ENCODE measurements around the gene FSTL5. TPM values are rescaled to one million over a fixed set of nuclear protein-coding genes. Genes with fewer than 3 reads are reported as not detected.

Gene FSTL5
- total and polyA plus RNA-seq, 5 experiments from 2014 or later, result not detected

GRCh38 chr4:161702287-161702686, 461.5 kb downstream of the FSTL5 start:
- Mint-ChIP-seq H3K4me1 (no peaks in the 10 kb centered on the region), H3K36me3 (no peaks in the 10 kb centered on the region), H3K9me3 (peaks cover 2 to 30% (median 5%) of the 10 kb centered on the region in 9 donors), H3K4me3 (no peak overlapping the region), H3K27me3 (peaks cover 0 to 1% (median 0%) of the 10 kb centered on the region in 5 donors), H3K27ac (no peak overlapping the region)
- DNase-seq (no peak), ATAC-seq (no peak)
- POLR2A ChIA-PET, result no interaction called here

GRCh38 chr4:161696944-161697343, 466.9 kb downstream of the FSTL5 start:
- Mint-ChIP-seq H3K9me3 (peaks cover 0 to 24% (median 7%) of the 10 kb centered on the region in 9 donors), H3K4me3 (no peak overlapping the region), H3K4me1 (no peaks in the 10 kb centered on the region), H3K27ac (no peak overlapping the region), H3K36me3 (peaks cover 0 to 3% (median 0%) of the 10 kb centered on the region in 3 donors), H3K27me3 (peaks cover 0 to 1% (median 0%) of the 10 kb centered on the region in 5 donors)
- ATAC-seq (no peak), DNase-seq (no peak)
- POLR2A ChIA-PET, result no interaction called here

GRCh38 chr4:161680146-161680545, 483.7 kb downstream of the FSTL5 start:
- DNase-seq, result no peak
- POLR2A ChIA-PET, result no interaction called here
- H3K36me3 Mint-ChIP-seq, result no peaks in the 10 kb centered on the region

GRCh38 chr4:161664740-161665139, 499.1 kb downstream of the FSTL5 start:
- POLR2A ChIA-PET, result no interaction called here
- ATAC-seq (no peak), DNase-seq (no peak)
- Mint-ChIP-seq H3K27me3 (no peaks in the 10 kb centered on the region), H3K27ac (no peak overlapping the region), H3K4me1 (no peaks in the 10 kb centered on the region), H3K9me3 (peaks cover 0 to 17% (median 6%) of the 10 kb centered on the region in 9 donors), H3K4me3 (no peak overlapping the region), H3K36me3 (no peaks in the 10 kb centered on the region)

More at GRCh38 chr4:161680146-161680545, 483.7 kb downstream of the FSTL5 start:
- Mint-ChIP-seq H3K27ac (no peak overlapping the region), H3K4me3 (no peak overlapping the region), H3K9me3 (peaks cover 0 to 13% (median 7%) of the 10 kb centered on the region in 9 donors), H3K27me3 (no peaks in the 10 kb centered on the region), H3K4me1 (no peaks in the 10 kb centered on the region)
- no peak for ATAC-seq

GRCh38 chr4:161663844-161664243, 500.0 kb downstream of the FSTL5 start:
- ATAC-seq, result no peak
- H3K4me1 Mint-ChIP-seq, result no peaks in the 10 kb centered on the region
- no peak overlapping the region for H3K27ac Mint-ChIP-seq
- H3K36me3 Mint-ChIP-seq, result no peaks in the 10 kb centered on the region
- POLR2A ChIA-PET, result no interaction called here
- no peaks in the 10 kb centered on the region for H3K27me3 Mint-ChIP-seq
- no peak for DNase-seq
- no peak overlapping the region for H3K4me3 Mint-ChIP-seq
- H3K9me3 Mint-ChIP-seq, result peaks cover 0 to 13% (median 6%) of the 10 kb centered on the region in 9 donors

- POLR2A ChIA-PET, result no interaction called here
- no peaks in the 10 kb centered on the region for H3K4me1 Mint-ChIP-seq
These were observed 505.1 kb downstream of the FSTL5 start for GRCh38 chr4:161658676-161659075.

GRCh38 chr4:161657616-161658015, 506.2 kb downstream of the FSTL5 start:
- no peak overlapping the region for H3K4me3 Mint-ChIP-seq
- H3K27me3 Mint-ChIP-seq, result no peaks in the 10 kb centered on the region
- H3K9me3 Mint-ChIP-seq, result peaks cover 0 to 8% (median 2%) of the 10 kb centered on the region in 9 donors
- POLR2A ChIA-PET, result no interaction called here
- H3K36me3 Mint-ChIP-seq, result no peaks in the 10 kb centered on the region
- no peak overlapping the region for H3K27ac Mint-ChIP-seq
- no peaks in the 10 kb centered on the region for H3K4me1 Mint-ChIP-seq
- DNase-seq (no peak), ATAC-seq (no peak)

More at GRCh38 chr4:161658676-161659075, 505.1 kb downstream of the FSTL5 start:
- H3K27ac Mint-ChIP-seq, result no peak overlapping the region
- ATAC-seq, result no peak
- DNase-seq, result no peak
- H3K4me3 Mint-ChIP-seq, result no peak overlapping the region
- no peaks in the 10 kb centered on the region for H3K27me3 Mint-ChIP-seq
- H3K36me3 Mint-ChIP-seq, result no peaks in the 10 kb centered on the region
- peaks cover 0 to 13% (median 4%) of the 10 kb centered on the region in 9 donors for H3K9me3 Mint-ChIP-seq

GRCh38 chr4:161656594-161656993, 507.2 kb downstream of the FSTL5 start:
- DNase-seq (no peak), ATAC-seq (no peak)
- Mint-ChIP-seq H3K9me3 (peaks cover 0 to 8% (median 0%) of the 10 kb centered on the region in 9 donors), H3K36me3 (no peaks in the 10 kb centered on the region), H3K4me1 (no peaks in the 10 kb centered on the region), H3K4me3 (no peak overlapping the region), H3K27me3 (no peaks in the 10 kb centered on the region), H3K27ac (no peak overlapping the region)
- POLR2A ChIA-PET, result no interaction called here

- H3K4me3 Mint-ChIP-seq, result no peak overlapping the region
- DNase-seq (no peak), ATAC-seq (no peak)
- no peaks in the 10 kb centered on the region for H3K27me3 Mint-ChIP-seq
- H3K4me1 Mint-ChIP-seq, result peaks cover 0 to 4% (median 0%) of the 10 kb centered on the region in 4 donors
- peaks cover 0 to 8% (median 0%) of the 10 kb centered on the region in 9 donors for H3K9me3 Mint-ChIP-seq
- H3K27ac Mint-ChIP-seq, result no peak overlapping the region
- no peaks in the 10 kb centered on the region for H3K36me3 Mint-ChIP-seq
- POLR2A ChIA-PET, result no interaction called here
These were observed 508.7 kb downstream of the FSTL5 start for GRCh38 chr4:161655148-161655547.

- ATAC-seq, result no peak
- POLR2A ChIA-PET, result no interaction called here
- DNase-seq, result no peak
These were observed 510.1 kb downstream of the FSTL5 start for GRCh38 chr4:161653697-161654096.

GRCh38 chr4:161651586-161651985, 512.2 kb downstream of the FSTL5 start:
- POLR2A ChIA-PET, result no interaction called here
- no peak overlapping the region for H3K27ac Mint-ChIP-seq
- peaks cover 0 to 19% (median 4%) of the 10 kb centered on the region in 9 donors for H3K9me3 Mint-ChIP-seq
- H3K36me3 Mint-ChIP-seq, result no peaks in the 10 kb centered on the region
- ATAC-seq (no peak), DNase-seq (no peak)
- H3K4me3 Mint-ChIP-seq, result no peak overlapping the region
- no peaks in the 10 kb centered on the region for H3K27me3 Mint-ChIP-seq
- H3K4me1 Mint-ChIP-seq, result peaks cover 0 to 4% (median 0%) of the 10 kb centered on the region in 4 donors

More at GRCh38 chr4:161653697-161654096, 510.1 kb downstream of the FSTL5 start:
- Mint-ChIP-seq H3K36me3 (no peaks in the 10 kb centered on the region), H3K27me3 (no peaks in the 10 kb centered on the region), H3K4me1 (peaks cover 0 to 4% (median 0%) of the 10 kb centered on the region in 4 donors), H3K9me3 (peaks cover 0 to 10% (median 4%) of the 10 kb centered on the region in 9 donors), H3K4me3 (no peak overlapping the region), H3K27ac (no peak overlapping the region)

GRCh38 chr4:161650812-161651211, 513.0 kb downstream of the FSTL5 start:
- POLR2A ChIA-PET, result no interaction called here
- Mint-ChIP-seq H3K9me3 (peaks cover 0 to 19% (median 4%) of the 10 kb centered on the region in 9 donors), H3K4me1 (peaks cover 0 to 4% (median 0%) of the 10 kb centered on the region in 4 donors), H3K36me3 (no peaks in the 10 kb centered on the region), H3K4me3 (no peak overlapping the region), H3K27ac (no peak overlapping the region), H3K27me3 (no peaks in the 10 kb centered on the region)
- ATAC-seq, result no peak
- no peak for DNase-seq

- DNase-seq (no peak), ATAC-seq (no peak)
- H3K27me3 Mint-ChIP-seq, result no peaks in the 10 kb centered on the region
- POLR2A ChIA-PET, result no interaction called here
- peaks cover 2 to 19% (median 9%) of the 10 kb centered on the region in 9 donors for H3K9me3 Mint-ChIP-seq
- H3K27ac Mint-ChIP-seq, result no peak overlapping the region
- no peaks in the 10 kb centered on the region for H3K36me3 Mint-ChIP-seq
- H3K4me3 Mint-ChIP-seq, result no peak overlapping the region
- H3K4me1 Mint-ChIP-seq, result peaks cover 0 to 4% (median 0%) of the 10 kb centered on the region in 4 donors
These were observed 516.0 kb downstream of the FSTL5 start for GRCh38 chr4:161647757-161648156.

- no peak for DNase-seq
- Mint-ChIP-seq H3K9me3 (peaks cover 2 to 17% (median 12%) of the 10 kb centered on the region in 9 donors), H3K4me1 (no peaks in the 10 kb centered on the region), H3K4me3 (no peak overlapping the region), H3K27me3 (no peaks in the 10 kb centered on the region), H3K36me3 (peaks cover 0 to 6% (median 0%) of the 10 kb centered on the region in 3 donors), H3K27ac (no peak overlapping the region)
- POLR2A ChIA-PET, result no interaction called here
- no peak for ATAC-seq
These were observed 521.1 kb downstream of the FSTL5 start for GRCh38 chr4:161642708-161643107.
